IMR-90 (cell line): Measurements from ENCODE around the gene NUP37. TPM values are rescaled to one million over a fixed set of nuclear protein-coding genes. Genes with fewer than 3 reads are reported as not detected.

ENCODE experiments used
- ATAC-seq: fragments of 200-7000 bp; cut with Tn5 transposase; 2 replicates; pipeline ENCODE4 v1.9.1; 2020; ENCODE audit warnings: low read depth, mild to moderate bottlenecking, moderate library complexity
- BruUV-seq: library from RNA; stranded (reverse); fragments of 400-500 nt; replicated peaks from 2 replicates; lab custom pipeline; 2021; lab: Mats Ljungman, UMichigan
- CTCF ChIA-PET: fragments of 300-600 bp; formaldehyde crosslinking; extraction: SDS; loops from one replicate; lab custom pipeline; 2021; ENCODE audit warnings: antibody characterized with exemption; lab: Yijun Ruan, JAX
- POLR2A ChIA-PET: fragments of 300-600 bp; sonication (Branson Sonifier 250); formaldehyde crosslinking; loops from one replicate; lab custom pipeline; 2022; ENCODE audit warnings: antibody characterized with exemption; ENCODE audit not compliant: unreplicated experiment; lab: Charles Lee
- DNase-seq: peaks from one replicate; pipeline ENCODE4 v3.0.0; 2013
- H2AFZ ChIP-seq: replicated peaks from 2 replicates; pipeline ENCODE3; 2013; ENCODE audit warnings: low read length, mild to moderate bottlenecking; ENCODE audit not compliant: poor library complexity
- H2AK5ac ChIP-seq: 2 replicates; pipeline ENCODE4 v1.6.1; 2013; ENCODE audit warnings: low read depth, low read length, inconsistent platforms
- H2AK9ac ChIP-seq: replicated peaks from 2 replicates; pipeline ENCODE3; 2013; ENCODE audit warnings: mild to moderate bottlenecking, low read depth, low read length, moderate library complexity; ENCODE audit not compliant: poor library complexity
- H2BK120ac ChIP-seq: 2 replicates; pipeline ENCODE4 v1.6.1; 2013; ENCODE audit warnings: low read depth, low read length, inconsistent platforms
- H2BK15ac ChIP-seq: 3 replicates; pipeline ENCODE4 v1.6.1; 2013; ENCODE audit warnings: low read depth, low read length, inconsistent platforms
- H2BK20ac ChIP-seq: 2 replicates; pipeline ENCODE4 v1.6.1; 2013; ENCODE audit warnings: low read depth, mild to moderate bottlenecking, inconsistent platforms, low read length, moderate library complexity
- H2BK5ac ChIP-seq: 2 replicates; pipeline ENCODE4 v1.6.1; 2013; ENCODE audit warnings: mild to moderate bottlenecking, low read depth, low read length, inconsistent platforms; ENCODE audit not compliant: poor library complexity, severe bottlenecking
- H3K14ac ChIP-seq: replicated peaks from 2 replicates; pipeline ENCODE4 v1.6.1; 2013; ENCODE audit warnings: low read depth, low read length, inconsistent platforms
- H3K18ac ChIP-seq: 2 replicates; pipeline ENCODE4 v1.6.1; 2013; ENCODE audit warnings: low read depth, low read length, control low read depth
- H3K23ac ChIP-seq: 2 replicates; pipeline ENCODE4 v1.6.1; 2013; ENCODE audit warnings: low read depth, low read length, inconsistent platforms
- H3K27ac ChIP-seq: 2 replicates; pipeline ENCODE4 v1.5.1; 2013; ENCODE audit warnings: mild to moderate bottlenecking, control low read depth, low read length; ENCODE audit not compliant: insufficient read depth
- H3K27me3 ChIP-seq: 2 replicates; pipeline ENCODE4 v1.6.1; 2013; ENCODE audit warnings: low read length; ENCODE audit not compliant: control insufficient read depth, insufficient read depth
- H3K36me3 ChIP-seq: 2 replicates; pipeline ENCODE4 v1.6.1; 2013; ENCODE audit warnings: low read length, mixed read lengths; ENCODE audit not compliant: control insufficient read depth, insufficient read depth
- H3K4ac ChIP-seq: 2 replicates; pipeline ENCODE4 v1.6.1; 2013; ENCODE audit warnings: low read depth, low read length, inconsistent platforms
- H3K4me1 ChIP-seq: 2 replicates; pipeline ENCODE4 v1.6.1; 2013; ENCODE audit warnings: low read length, mixed read lengths; ENCODE audit not compliant: control insufficient read depth, insufficient read depth
- H3K4me2 ChIP-seq: 2 replicates; pipeline ENCODE4 v1.6.1; 2013; ENCODE audit warnings: low read depth, mild to moderate bottlenecking, control low read depth, low read length, moderate library complexity
- H3K4me3 ChIP-seq: 2 replicates; pipeline ENCODE4 v1.5.1; 2013; ENCODE audit warnings: low read depth, mild to moderate bottlenecking, control low read depth, low read length, moderate library complexity; ENCODE audit not compliant: insufficient read depth
- H3K56ac ChIP-seq: 2 replicates; pipeline ENCODE4 v1.6.1; 2013; ENCODE audit warnings: low read length, inconsistent platforms; ENCODE audit not compliant: insufficient read depth; ENCODE audit errors: extremely low read depth
- H3K79me1 ChIP-seq, 2 experiments: 2 replicates each; pipeline ENCODE4 v1.6.1; 2013; ENCODE audit warnings: low read length in 2 of 2, inconsistent platforms in 1 of 2, low read depth in 1 of 2
- H3K9ac ChIP-seq: 2 replicates; pipeline ENCODE4 v1.6.1; 2013; ENCODE audit warnings: low read depth, low read length, control low read depth
- H3K9me1 ChIP-seq: 2 replicates; pipeline ENCODE4 v1.6.1; 2013; ENCODE audit warnings: low read length, inconsistent platforms; ENCODE audit not compliant: insufficient read depth
- H3K9me3 ChIP-seq: 2 replicates; pipeline ENCODE4 v1.6.1; 2013; ENCODE audit warnings: low read length; ENCODE audit not compliant: control insufficient read depth, insufficient read depth
- H4K20me1 ChIP-seq: 2 replicates; pipeline ENCODE4 v1.6.1; 2013; ENCODE audit warnings: low read length, inconsistent platforms; ENCODE audit not compliant: insufficient read depth
- H4K5ac ChIP-seq: 2 replicates; pipeline ENCODE4 v1.6.1; 2013; ENCODE audit warnings: mild to moderate bottlenecking, low read depth, low read length, control low read depth
- H4K8ac ChIP-seq, 2 experiments: 2 replicates each; pipeline ENCODE4 v1.6.1; 2013; ENCODE audit warnings: low read depth in 2 of 2, low read length in 2 of 2, control low read depth in 1 of 2, inconsistent platforms in 1 of 2
- H4K91ac ChIP-seq: 2 replicates; pipeline ENCODE4 v1.6.1; 2013; ENCODE audit warnings: low read depth, low read length, inconsistent platforms; ENCODE audit not compliant: insufficient read depth
- BHLHE40 ChIP-seq: fragments of 150-350 bp; IDR thresholded peaks from 2 replicates; pipeline ENCODE4 v1.6.1; 2016; ENCODE audit warnings: mild to moderate bottlenecking, low read depth, low read length
- CEBPB ChIP-seq: IDR thresholded peaks from 2 replicates; pipeline ENCODE4 v1.6.1; 2012; ENCODE audit warnings: low read depth, low read length, improper control_type of control experiment
- CHD1 ChIP-seq: IDR thresholded peaks from 2 replicates; pipeline ENCODE4 v1.6.1; 2012; ENCODE audit warnings: low read depth, low read length, improper control_type of control experiment
- FOS ChIP-seq: fragments of 150-350 bp; IDR thresholded peaks from 2 replicates; pipeline ENCODE4 v1.6.1; 2016; ENCODE audit warnings: low read depth, low read length
- MAFK ChIP-seq: IDR thresholded peaks from 2 replicates; pipeline ENCODE4 v1.6.1; 2012; ENCODE audit warnings: low read depth, low read length, improper control_type of control experiment
- MAZ ChIP-seq: IDR thresholded peaks from 2 replicates; pipeline ENCODE4 v1.6.1; 2012; ENCODE audit warnings: low read depth, mild to moderate bottlenecking, low read length, improper control_type of control experiment, moderate library complexity, borderline replicate concordance
- MXI1 ChIP-seq: IDR thresholded peaks from 2 replicates; pipeline ENCODE4 v1.6.1; 2012; ENCODE audit warnings: low read depth, mild to moderate bottlenecking, low read length, moderate library complexity, borderline replicate concordance
- NFE2L2 ChIP-seq: fragments of 150-350 bp; IDR thresholded peaks from 2 replicates; pipeline ENCODE4 v1.6.1; 2016; ENCODE audit warnings: low read depth, mild to moderate bottlenecking, low read length
- POLR2A ChIP-seq: IDR thresholded peaks from 2 replicates; pipeline ENCODE4 v1.6.1; 2012; ENCODE audit warnings: mild to moderate bottlenecking, low read depth, low read length
- RAD21 ChIP-seq: IDR thresholded peaks from 2 replicates; pipeline ENCODE4 v1.6.1; 2012; ENCODE audit warnings: low read length, improper control_type of control experiment
- RCOR1 ChIP-seq: IDR thresholded peaks from 2 replicates; pipeline ENCODE4 v1.6.1; 2012; ENCODE audit warnings: mild to moderate bottlenecking, low read length, improper control_type of control experiment; ENCODE audit not compliant: insufficient replicate concordance
- RFX5 ChIP-seq: IDR thresholded peaks from 2 replicates; pipeline ENCODE4 v1.8.0; 2012; ENCODE audit warnings: low read depth, mild to moderate bottlenecking, low read length, moderate library complexity
- SMC3 ChIP-seq: fragments of 150-350 bp; IDR thresholded peaks from 2 replicates; pipeline ENCODE4 v1.6.1; 2016; ENCODE audit warnings: low read depth, mild to moderate bottlenecking, antibody characterized with exemption, low read length, moderate library complexity
- WGBS, 2 experiments: methylation state at CpG; one replicate each; pipeline versions ENCODE4 v1.1.5 to v1.1.7; 2013; ENCODE audit warnings: missing lambda C conversion rate in 2 of 2; ENCODE audit not compliant: insufficient read length in 1 of 2; ENCODE audit errors: extremely low coverage in 2 of 2; 5-methylcytosine and 5-hydroxymethylcytosine counted together
- dilution Hi-C: fragments of 300-500 bp; cut with HindIII; formaldehyde crosslinking; loops from one replicate; pipeline ENCODE4 v1.14.3; 2018; ENCODE audit warnings: low sequenced_read_pairs; ENCODE audit not compliant: unreplicated experiment
- in situ Hi-C: fragments of 300-500 bp; cut with MboI; formaldehyde crosslinking; loops from 3 replicates; pipeline ENCODE4 v1.14.3; 2019; ENCODE audit warnings: low sequenced_read_pairs, inconsistent platforms, mixed read lengths
- intact Hi-C: fragments of 100-400 bp; cut with micrococcal nuclease; formaldehyde crosslinking; loops from 2 replicates; pipeline ENCODE4 v1.10.0; 2022
- polyA plus RNA-seq, 3 experiments: library from polyadenylated mRNA; depleted of rRNA; stranded (reverse); fragments of >200 nt; gene quantifications; 2 replicates each; pipeline ENCODE4 v1.2.3, GENCODE V29; 2012; ENCODE audit warnings: low replicate concordance in 1 of 3
- total RNA-seq: library from RNA; depleted of rRNA; stranded (reverse); fragments of >200 nt; gene quantifications from 2 replicates; pipeline ENCODE4 v1.2.3, GENCODE V29; 2012
- TF ChIP-seq, protein P1 (sequence below): fragments of 150-350 bp; IDR thresholded peaks from 2 replicates; pipeline ENCODE4 v1.6.1; 2017; ENCODE audit warnings: mild to moderate bottlenecking, antibody characterized with exemption, low read length, low read depth
- TF ChIP-seq, protein P2 (sequence below): conservative IDR thresholded peaks from 2 replicates; pipeline ENCODE4 v1.5.1; 2012; ENCODE audit warnings: mild to moderate bottlenecking, low read depth, low read length, improper control_type of control experiment
- TF ChIP-seq, protein P3 (sequence below): fragments of 150-350 bp; IDR thresholded peaks from 2 replicates; pipeline ENCODE4 v1.6.1; 2016; ENCODE audit warnings: low read depth, mild to moderate bottlenecking, low read length, moderate library complexity, borderline replicate concordance

NUP37 gene
- total and polyA plus RNA-seq, 2 of the 4 experiments (the other 2 are of a cell fraction), result 41.1 to 55.0 TPM

DNA sequence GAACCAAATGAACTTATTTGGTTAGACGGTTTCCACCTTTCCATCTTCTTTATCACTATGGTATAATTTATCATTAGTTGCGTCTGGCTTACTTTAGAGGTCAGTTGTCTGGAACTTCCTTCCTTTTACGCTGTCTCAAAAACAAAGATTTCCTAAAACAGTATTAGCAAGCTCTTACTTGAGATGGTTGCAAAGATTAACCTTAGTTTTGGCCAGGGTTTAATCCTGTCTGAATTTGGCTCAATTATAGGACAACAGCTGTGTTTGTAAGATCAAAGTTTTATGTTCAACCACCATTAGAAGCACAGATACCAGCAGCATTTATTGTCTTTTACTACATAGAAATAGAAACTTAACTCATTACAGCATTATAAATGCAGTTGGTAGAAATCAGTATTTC, 50.2 kb downstream of the NUP37 start:
- Histone ChIP-seq H2AK5ac (no peak overlapping the region), H2BK120ac (no peak overlapping the region), H2BK5ac (no peak overlapping the region), H4K5ac (no peak overlapping the region), H4K91ac (no peak overlapping the region), H3K9me1 (no peaks in the 10 kb centered on the region), H3K4me1 (no peaks in the 10 kb centered on the region), H3K79me1 (no peaks in the 10 kb centered on the region), H3K4ac (no peak overlapping the region), H2BK20ac (no peak overlapping the region), H3K36me3 (no peaks in the 10 kb centered on the region), H3K56ac (no peak overlapping the region), H3K27ac (no peak overlapping the region), H4K8ac (no peak overlapping the region), H3K14ac (no peak overlapping the region), H2AK9ac (no peak overlapping the region), H3K27me3 (no peaks in the 10 kb centered on the region), H3K4me2 (no peak overlapping the region), H2BK15ac (no peak overlapping the region), H4K20me1 (no peaks in the 10 kb centered on the region), H3K9ac (no peak overlapping the region), H3K4me3 (no peak overlapping the region), H2AFZ (no peak overlapping the region), H3K18ac (no peak overlapping the region), H3K9me3 (no peaks in the 10 kb centered on the region), H3K23ac (no peak overlapping the region)
- POLR2A ChIA-PET, result no interaction called here
- no CpG with 5 or more reads among the region's 3 CpGs for WGBS, 2 experiments
- dilution Hi-C loops (no loop called here), in situ Hi-C loops (no loop called here), intact Hi-C loops (no loop called here)
- no TSS peak for BruUV-seq
- ATAC-seq (no peak), DNase-seq (no peak)
- TF ChIP-seq, protein P1, sequence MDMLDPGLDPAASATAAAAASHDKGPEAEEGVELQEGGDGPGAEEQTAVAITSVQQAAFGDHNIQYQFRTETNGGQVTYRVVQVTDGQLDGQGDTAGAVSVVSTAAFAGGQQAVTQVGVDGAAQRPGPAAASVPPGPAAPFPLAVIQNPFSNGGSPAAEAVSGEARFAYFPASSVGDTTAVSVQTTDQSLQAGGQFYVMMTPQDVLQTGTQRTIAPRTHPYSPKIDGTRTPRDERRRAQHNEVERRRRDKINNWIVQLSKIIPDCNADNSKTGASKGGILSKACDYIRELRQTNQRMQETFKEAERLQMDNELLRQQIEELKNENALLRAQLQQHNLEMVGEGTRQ, result no peak
- no peak for TF ChIP-seq MXI1
- TF ChIP-seq, protein P2, sequence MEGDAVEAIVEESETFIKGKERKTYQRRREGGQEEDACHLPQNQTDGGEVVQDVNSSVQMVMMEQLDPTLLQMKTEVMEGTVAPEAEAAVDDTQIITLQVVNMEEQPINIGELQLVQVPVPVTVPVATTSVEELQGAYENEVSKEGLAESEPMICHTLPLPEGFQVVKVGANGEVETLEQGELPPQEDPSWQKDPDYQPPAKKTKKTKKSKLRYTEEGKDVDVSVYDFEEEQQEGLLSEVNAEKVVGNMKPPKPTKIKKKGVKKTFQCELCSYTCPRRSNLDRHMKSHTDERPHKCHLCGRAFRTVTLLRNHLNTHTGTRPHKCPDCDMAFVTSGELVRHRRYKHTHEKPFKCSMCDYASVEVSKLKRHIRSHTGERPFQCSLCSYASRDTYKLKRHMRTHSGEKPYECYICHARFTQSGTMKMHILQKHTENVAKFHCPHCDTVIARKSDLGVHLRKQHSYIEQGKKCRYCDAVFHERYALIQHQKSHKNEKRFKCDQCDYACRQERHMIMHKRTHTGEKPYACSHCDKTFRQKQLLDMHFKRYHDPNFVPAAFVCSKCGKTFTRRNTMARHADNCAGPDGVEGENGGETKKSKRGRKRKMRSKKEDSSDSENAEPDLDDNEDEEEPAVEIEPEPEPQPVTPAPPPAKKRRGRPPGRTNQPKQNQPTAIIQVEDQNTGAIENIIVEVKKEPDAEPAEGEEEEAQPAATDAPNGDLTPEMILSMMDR, result no peak
- TF ChIP-seq MAZ, result no peak
- TF ChIP-seq NFE2L2, result no peak
- no peak for TF ChIP-seq RAD21
- TF ChIP-seq BHLHE40, result no peak
- TF ChIP-seq, protein P3, sequence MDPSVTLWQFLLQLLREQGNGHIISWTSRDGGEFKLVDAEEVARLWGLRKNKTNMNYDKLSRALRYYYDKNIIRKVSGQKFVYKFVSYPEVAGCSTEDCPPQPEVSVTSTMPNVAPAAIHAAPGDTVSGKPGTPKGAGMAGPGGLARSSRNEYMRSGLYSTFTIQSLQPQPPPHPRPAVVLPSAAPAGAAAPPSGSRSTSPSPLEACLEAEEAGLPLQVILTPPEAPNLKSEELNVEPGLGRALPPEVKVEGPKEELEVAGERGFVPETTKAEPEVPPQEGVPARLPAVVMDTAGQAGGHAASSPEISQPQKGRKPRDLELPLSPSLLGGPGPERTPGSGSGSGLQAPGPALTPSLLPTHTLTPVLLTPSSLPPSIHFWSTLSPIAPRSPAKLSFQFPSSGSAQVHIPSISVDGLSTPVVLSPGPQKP, result no peak
- no peak for TF ChIP-seq MAFK
- no peak for TF ChIP-seq POLR2A
- no peak for TF ChIP-seq SMC3
- no peak for TF ChIP-seq RFX5
- no peak for TF ChIP-seq FOS
- TF ChIP-seq CEBPB, result no peak
- no peak for TF ChIP-seq RCOR1
- TF ChIP-seq CHD1, result no peak
- CTCF ChIA-PET, result no interaction called here
